Heart right ventricle (tissue), 16 donors: ENCODE results near the gene RAB14. TPM values are rescaled to one million over a fixed set of nuclear protein-coding genes. Genes with fewer than 3 reads are reported as not detected.

Experiments used
- ATAC-seq, 8 donors: fragments of 200-7000 bp; cut with Tn5 transposase; one replicate each; pipeline ENCODE4 v1.9.1; 2020; ENCODE audit warnings: mild to moderate bottlenecking in 8 of 8, moderate library complexity in 8 of 8, moderate number of reproducible peaks in 1 of 8
- DNase-seq, 2 donors: peaks; one replicate each; pipeline ENCODE4 v3.0.0-alpha.2; 2020
- H3K27ac ChIP-seq, 10 donors: fragments of 200-600 bp; sonication (generic) in 2 of 10; one replicate each; pipeline versions ENCODE4 v1.5.0 to v1.8.0; 2020 to 2022; ENCODE audit warnings: mild to moderate bottlenecking in 3 of 10
- H3K27me3 ChIP-seq, 7 donors: fragments of 200-600 bp; one replicate each; pipeline ENCODE4 v1.8.0; 2021 to 2022; ENCODE audit warnings: mild to moderate bottlenecking in 2 of 7
- H3K36me3 ChIP-seq, 9 donors: fragments of 200-600 bp; sonication (generic) in 1 of 9; one replicate each; pipeline versions ENCODE4 v1.5.0 to v1.8.0; 2020 to 2022; ENCODE audit warnings: mild to moderate bottlenecking in 2 of 9
- H3K4me1 ChIP-seq, 9 donors: fragments of 200-600 bp; sonication (generic) in 1 of 9; one replicate each; pipeline versions ENCODE4 v1.5.0 to v1.8.0; 2020 to 2022; ENCODE audit warnings: mild to moderate bottlenecking in 4 of 9
- H3K4me3 ChIP-seq, 10 donors: fragments of 200-600 bp; sonication (generic) in 2 of 10; one replicate each; pipeline versions ENCODE4 v1.5.0 to v1.8.0; 2020 to 2022; ENCODE audit warnings: mild to moderate bottlenecking in 7 of 10, moderate library complexity in 2 of 10
- H3K9me3 ChIP-seq, 11 donors: fragments of 200-600 bp in 10 of 11; sonication (generic) in 2 of 11; one replicate each; pipeline versions ENCODE4 v1.5.0 to v1.8.0; 2013 to 2022; ENCODE audit warnings: mild to moderate bottlenecking in 2 of 11, control low read depth in 1 of 11, moderate library complexity in 1 of 11
- CTCF ChIP-seq, 9 donors: fragments of 200-600 bp; sonication (generic) in 2 of 9; IDR thresholded peaks; one replicate each; pipeline versions ENCODE4 v1.5.0 to v1.8.0; 2021 to 2022; ENCODE audit warnings: antibody characterized with exemption in 9 of 9, mild to moderate bottlenecking in 5 of 9, moderate library complexity in 1 of 9
- WGBS, 2 donors: extraction: QIAGEN DNeasy Blood & Tissue Kit; methylation state at CpG; one replicate each; pipeline ENCODE4 v1.1.7; 2013; ENCODE audit warnings: inconsistent platforms in 1 of 2; 5-methylcytosine and 5-hydroxymethylcytosine counted together
- intact Hi-C, 10 donors: fragments of 100-400 bp; cut with DNase I; formaldehyde crosslinking; loops; one replicate each; pipeline versions ENCODE4 v1.11.1 to v1.14.2; 2022
- polyA plus RNA-seq, 2 donors: library from polyadenylated mRNA; stranded (reverse); fragments of 200-250 nt; gene quantifications; one replicate each; pipeline ENCODE4 v1.2.3, GENCODE V29; 2013
- total RNA-seq, 10 donors: library from RNA; stranded (reverse); fragmentation: NEBNext Ultra II Directional in 3 of 10; extraction: Animal tissue kit (Norgen Biotek cat#: 25700) in 3 of 10; gene quantifications; one replicate each; pipeline versions ENCODE4 v1.2.1 to v1.2.4, GENCODE V29; 2021 to 2023
- donor health status: Arrhythmogenic right ventricular cardiomyopathy.
- donor health status: ischemic (EF 13 %, LVEDD 7.1; RV severe dilation, severe dysfunction).
- donor health status: healthy with polysubstance abuse.
- donor health status: DM: no; HTN: yes; CAD: no.
- donor health status: DM: no; HTN: no; CAD: no.
- donor health status: ischemic (EF 25% LVEDD 6.9; RV normal size, moderate dysfunction).
- donor health status: ischemic (EF 25% LVEDD 5.7; RV mildly dilated, moderate dysfunction).
- donor health status: healthy.
- donor health status: DM: yes; HTN: yes; CAD: no.
- donor health status: Ischemic cardiomyopathy.
- donor health status: ischemic (EF 35%, LVEDD 5.7; RV mildly dilated, moderate dysfunction).
- donor health status: nonischemic (EF 11% LVEDD 7.7; RV severe dilation, severe dysfunction).
- donor health status: DM: yes; HTN: yes; CAD: no.
- donor health status: PGD.
- donor health status: ischemic (EF 29% LVEDD 5.4; RV normal size, mild dysfunction).
- donor health status: nonischemic (EF 23%, LVEDD 6.1; RV moderate dilation, normal function).

RAB14 gene
- total and polyA plus RNA-seq, 12 donors = 17.6 to 60.7 (median 51.5) TPM

GRCh38 chr9:121216271-121216805 lies 14.7 kb upstream of the RAB14 start:
- Histone ChIP-seq H3K9me3 (no peaks in the 10 kb centered on the region), H3K27ac (no peak overlapping the region), H3K4me3 (no peak overlapping the region), H3K36me3 (no peaks in the 10 kb centered on the region), H3K4me1 (peaks cover 0 to 24% (median 6%) of the 10 kb centered on the region in 9 donors), H3K27me3 (no peaks in the 10 kb centered on the region)
- TF ChIP-seq CTCF (IDR thresholded peaks at IDR 0.05) = no peak
- ATAC-seq (no peak), DNase-seq (no peak)
- 75 to 87% methylated on average over 3 of the region's 3 CpGs for WGBS, 2 donors
- intact Hi-C loops = loop anchor here in 2 of 10 donors (5.0 to 10.0 kb wide), 2 partner anchors 96 to 98 kb away; no protein-coding TSS in a partner anchor

DNA sequence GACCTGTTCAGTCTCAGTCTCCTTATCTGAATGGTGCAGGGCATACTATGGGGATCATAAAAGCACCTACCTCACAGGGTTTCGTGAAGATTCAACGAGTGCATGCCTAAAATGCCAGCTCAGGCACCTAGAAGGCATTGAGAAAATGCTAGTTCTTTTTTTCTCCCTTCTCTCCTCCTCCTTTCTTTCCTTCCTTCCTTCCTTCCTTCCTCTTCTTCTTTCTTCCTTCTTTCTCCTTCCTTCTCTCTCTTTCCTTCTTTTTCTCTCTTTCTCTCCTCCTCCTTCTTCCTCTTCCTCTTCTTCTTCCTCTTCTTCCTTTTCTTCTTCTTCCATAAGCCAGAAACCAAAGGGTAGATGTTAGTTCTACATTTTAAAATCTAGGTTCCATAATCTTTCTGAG lies 12.3 kb upstream of the RAB14 start:
- H3K4me1 ChIP-seq = peaks cover 0 to 18% (median 6%) of the 10 kb centered on the region in 9 donors
- no peaks in the 10 kb centered on the region for H3K9me3 ChIP-seq
- H3K27ac ChIP-seq = peak overlapping the region in 1 of 10 donors; percentile 67
- H3K36me3 ChIP-seq = no peaks in the 10 kb centered on the region
- no peak overlapping the region for H3K4me3 ChIP-seq
- DNase-seq = no peak
- TF ChIP-seq CTCF (IDR thresholded peaks at IDR 0.05) = no peak
- ATAC-seq = no peak
- 75 to 77% methylated on average over 2 of the region's 2 CpGs for WGBS, 2 donors
- no peaks in the 10 kb centered on the region for H3K27me3 ChIP-seq
- intact Hi-C loops = loop anchor here (5.0 to 10.0 kb wide), 12 partner anchors 48 to 188 kb away; partner anchors contain the start of gene GSN (in 2 of the 10)

DNA sequence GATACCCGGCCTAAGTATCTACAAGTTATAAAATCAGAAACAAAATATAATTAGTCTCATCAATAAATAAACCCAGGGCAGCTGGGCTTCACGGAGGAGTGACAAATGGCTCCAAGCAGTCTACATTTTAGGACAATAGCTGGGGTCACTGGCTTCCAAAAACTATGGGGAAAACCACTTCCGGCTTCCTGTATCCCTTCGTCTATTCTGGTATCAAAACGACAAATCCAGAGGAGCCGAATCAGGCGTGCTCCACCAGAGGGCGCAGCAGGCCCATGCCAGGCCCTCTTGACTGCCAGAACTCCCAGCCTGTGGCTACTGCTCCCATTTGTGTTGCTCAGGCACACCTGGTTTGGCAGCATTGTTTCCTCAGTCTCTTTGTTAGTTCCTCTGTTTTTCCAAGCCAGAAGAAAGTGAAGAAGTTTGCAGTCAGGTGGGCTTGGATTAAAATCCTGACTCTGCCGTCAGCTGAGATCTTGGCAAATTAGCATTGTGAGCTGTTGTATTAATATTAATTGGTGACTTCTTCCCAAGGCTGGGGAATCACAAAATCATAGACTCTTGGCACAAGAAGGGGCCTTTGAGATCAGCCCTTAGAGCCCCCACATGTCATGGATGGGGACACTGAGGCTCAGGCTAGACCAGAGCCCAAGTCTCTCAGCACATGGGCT lies 11.6 kb upstream of the RAB14 start:
- intact Hi-C loops = loop anchor here (1.0 to 10.0 kb wide), 18 partner anchors 49 to 189 kb away; partner anchors contain the start of gene GSN (in 2 of the 10)
- no peaks in the 10 kb centered on the region for H3K9me3 ChIP-seq
- no peaks in the 10 kb centered on the region for H3K36me3 ChIP-seq
- DNase-seq = peak; percentile 91 to 93
- peaks cover 0 to 18% (median 6%) of the 10 kb centered on the region in 9 donors for H3K4me1 ChIP-seq
- no peak overlapping the region for H3K4me3 ChIP-seq
- no peaks in the 10 kb centered on the region for H3K27me3 ChIP-seq
- WGBS, 2 donors = 19 to 20% methylated on average over 9 of the region's 9 CpGs
- TF ChIP-seq CTCF (IDR thresholded peaks at IDR 0.05) = peak; percentile 90 to 98 (median 96)
- H3K27ac ChIP-seq = peak overlapping the region in 7 of 10 donors; percentile 8 to 82 (median 63)
- ATAC-seq = peak; percentile 88 to 97 (median 96)

- H3K27ac ChIP-seq = no peak overlapping the region
- 93 to 95% methylated on average over 5 of the region's 5 CpGs for WGBS, 2 donors
- DNase-seq = no peak
- TF ChIP-seq CTCF (IDR thresholded peaks at IDR 0.05) = no peak
- no peaks in the 10 kb centered on the region for H3K27me3 ChIP-seq
- H3K36me3 ChIP-seq = no peaks in the 10 kb centered on the region
- no peaks in the 10 kb centered on the region for H3K9me3 ChIP-seq
- no peak overlapping the region for H3K4me3 ChIP-seq
- ATAC-seq = no peak
- peaks cover 0 to 22% (median 6%) of the 10 kb centered on the region in 9 donors for H3K4me1 ChIP-seq
- intact Hi-C loops = loop anchor here (5.0 to 10.0 kb wide), 12 partner anchors 52 to 192 kb away; partner anchors contain the start of gene GSN (in 2 of the 10)
Observed at GRCh38 chr9:121210536-121210935, 8.9 kb upstream of the RAB14 start.
